ENCODE data around the gene SLC44A4. TPM values are rescaled to one million over a fixed set of nuclear protein-coding genes. Genes with fewer than 3 reads are reported as not detected.
"Not testable (repeated sequence)": the region's sequence is repeated elsewhere in the genome, so short reads cannot be mapped to it uniquely, and the experiment has no call there.

The SLC44A4 gene
- total RNA-seq, 1 donor from 2014 or later, result not detected

GRCh38 chr6:31882344-31882743 lies 3.5 kb upstream of the SLC44A4 start:
- FAIRE-seq, result no peak
- peak in 1 of 2 donors; percentile 41 for DNase-seq (ENCODE audit: low spot score in 2 of 2)

GRCh38 chr6:31881136-31881859 lies 2.5 kb upstream of the SLC44A4 start:
- DNase-seq (ENCODE audit: low spot score in 2 of 2) (no peak), FAIRE-seq (no peak)

GRCh38 chr6:31880616-31881015 lies 1.8 kb upstream of the SLC44A4 start:
- DNase-seq (ENCODE audit: low spot score in 2 of 2) (no peak), FAIRE-seq (no peak)

GRCh38 chr6:31879901-31880300 lies 1.1 kb upstream of the SLC44A4 start:
- DNase-seq (ENCODE audit: low spot score in 2 of 2) (no peak), FAIRE-seq (no peak)

GRCh38 chr6:31879143-31879542 lies 346 bp upstream of the SLC44A4 start:
- DNase-seq (ENCODE audit: low spot score in 2 of 2), result no peak
- no peak for FAIRE-seq

GRCh38 chr6:31878222-31878621 lies 575 bp downstream of the SLC44A4 start:
- DNase-seq (ENCODE audit: low spot score in 2 of 2) (no peak), FAIRE-seq (no peak)

- FAIRE-seq (no peak), DNase-seq (ENCODE audit: low spot score in 2 of 2) (no peak)
These were observed 1.1 kb downstream of the SLC44A4 start for GRCh38 chr6:31877651-31878161.

- DNase-seq (ENCODE audit: low spot score in 2 of 2) (no peak), FAIRE-seq (no peak)
These were observed 1.6 kb downstream of the SLC44A4 start for GRCh38 chr6:31877125-31877650.

GRCh38 chr6:31876357-31876756 lies 2.4 kb downstream of the SLC44A4 start:
- DNase-seq (ENCODE audit: low spot score in 2 of 2), result no peak
- FAIRE-seq, result no peak

- FAIRE-seq, result no peak
- DNase-seq (ENCODE audit: low spot score in 2 of 2), result no peak
These were observed 2.9 kb downstream of the SLC44A4 start for GRCh38 chr6:31875877-31876276.

GRCh38 chr6:31874836-31875572 lies 3.8 kb downstream of the SLC44A4 start:
- FAIRE-seq (no peak), DNase-seq (ENCODE audit: low spot score in 2 of 2) (no peak)

GRCh38 chr6:31874084-31874670 lies 4.6 kb downstream of the SLC44A4 start:
- DNase-seq (ENCODE audit: low spot score in 2 of 2) (no peak), FAIRE-seq (no peak)

GRCh38 chr6:31871046-31871659 lies 7.6 kb downstream of the SLC44A4 start:
- DNase-seq (ENCODE audit: low spot score in 2 of 2), result no peak
- no peak for FAIRE-seq

GRCh38 chr6:31870385-31870921 lies 8.3 kb downstream of the SLC44A4 start:
- FAIRE-seq, result no peak
- no peak for DNase-seq (ENCODE audit: low spot score in 2 of 2)

GRCh38 chr6:31869343-31869742 lies 9.5 kb downstream of the SLC44A4 start:
- no peak for FAIRE-seq
- DNase-seq (ENCODE audit: low spot score in 2 of 2), result no peak

GRCh38 chr6:31868658-31868971 lies 10.2 kb downstream of the SLC44A4 start:
- not testable (repeated sequence) for FAIRE-seq; DNase-seq (ENCODE audit: low spot score in 2 of 2)

GRCh38 chr6:31865205-31866118 lies 13.3 kb downstream of the SLC44A4 start:
- FAIRE-seq (no peak), DNase-seq (ENCODE audit: low spot score in 2 of 2) (no peak)

- no peak for DNase-seq (ENCODE audit: low spot score in 2 of 2)
- FAIRE-seq, result no peak
These were observed 14.0 kb downstream of the SLC44A4 start for GRCh38 chr6:31864818-31865204.

- not testable (repeated sequence) for DNase-seq (ENCODE audit: low spot score in 2 of 2); FAIRE-seq
These were observed 14.7 kb downstream of the SLC44A4 start for GRCh38 chr6:31864123-31864562.
